PC-9 (cell line): ENCODE measurements around the gene CAMK2N1.

ENCODE experiments used
- EZH2 ChIP-seq: fragments of 200-600 bp; sonication (generic); IDR thresholded peaks from 2 replicates; pipeline ENCODE4 v1.8.0; 2017; ENCODE audit warnings: antibody characterized with exemption, low read depth
- TF ChIP-seq, protein P1 (sequence below): fragments of 200-600 bp; sonication (generic); conservative IDR thresholded peaks from 2 replicates; pipeline ENCODE4 v1.6.1; 2017; ENCODE audit warnings: mixed run types, antibody characterized with exemption, mild to moderate bottlenecking, moderate library complexity

DNA sequence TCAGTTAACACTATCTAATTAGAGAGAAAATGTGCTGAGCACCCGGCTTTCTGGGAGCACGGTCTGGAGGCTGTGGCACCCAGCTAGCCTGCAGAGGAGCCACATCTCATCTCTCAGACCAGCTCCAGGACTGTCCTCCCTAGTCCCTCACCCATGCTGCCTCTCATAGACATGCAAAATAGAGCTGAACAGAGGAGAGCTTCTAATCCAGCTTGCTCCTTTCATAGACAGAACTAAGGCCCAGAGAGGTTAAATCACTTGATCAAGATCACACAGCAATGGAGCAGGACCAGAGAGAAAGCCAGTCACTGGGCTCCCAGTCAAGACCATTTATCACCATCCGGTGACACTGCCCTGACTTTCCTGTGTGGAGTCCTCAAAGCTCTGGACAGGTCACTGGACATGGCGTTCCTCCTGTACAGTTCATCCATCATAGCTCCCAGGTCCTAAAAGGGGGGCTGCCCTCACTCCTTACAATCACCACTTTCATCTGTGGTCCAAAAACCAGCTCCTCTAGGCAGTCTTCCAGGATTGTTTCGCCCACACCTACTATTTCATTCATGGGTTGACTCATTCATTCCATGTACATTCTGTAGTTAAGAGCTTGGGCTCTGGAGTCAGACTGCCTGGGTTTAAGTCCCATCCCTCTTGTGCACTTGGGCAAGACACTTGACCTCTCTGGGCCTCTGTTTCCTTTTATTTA is 8.8 kb upstream of the CAMK2N1 start:
- TF ChIP-seq, protein P1, sequence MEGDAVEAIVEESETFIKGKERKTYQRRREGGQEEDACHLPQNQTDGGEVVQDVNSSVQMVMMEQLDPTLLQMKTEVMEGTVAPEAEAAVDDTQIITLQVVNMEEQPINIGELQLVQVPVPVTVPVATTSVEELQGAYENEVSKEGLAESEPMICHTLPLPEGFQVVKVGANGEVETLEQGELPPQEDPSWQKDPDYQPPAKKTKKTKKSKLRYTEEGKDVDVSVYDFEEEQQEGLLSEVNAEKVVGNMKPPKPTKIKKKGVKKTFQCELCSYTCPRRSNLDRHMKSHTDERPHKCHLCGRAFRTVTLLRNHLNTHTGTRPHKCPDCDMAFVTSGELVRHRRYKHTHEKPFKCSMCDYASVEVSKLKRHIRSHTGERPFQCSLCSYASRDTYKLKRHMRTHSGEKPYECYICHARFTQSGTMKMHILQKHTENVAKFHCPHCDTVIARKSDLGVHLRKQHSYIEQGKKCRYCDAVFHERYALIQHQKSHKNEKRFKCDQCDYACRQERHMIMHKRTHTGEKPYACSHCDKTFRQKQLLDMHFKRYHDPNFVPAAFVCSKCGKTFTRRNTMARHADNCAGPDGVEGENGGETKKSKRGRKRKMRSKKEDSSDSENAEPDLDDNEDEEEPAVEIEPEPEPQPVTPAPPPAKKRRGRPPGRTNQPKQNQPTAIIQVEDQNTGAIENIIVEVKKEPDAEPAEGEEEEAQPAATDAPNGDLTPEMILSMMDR, result no peak
- no peak for TF ChIP-seq EZH2
